GM12872 (cell line): ENCODE measurements around the gene ETV7.

ENCODE experiments used
- CTCF ChIP-seq: IDR thresholded peaks from 3 replicates; pipeline ENCODE4 v1.5.1; 2011; ENCODE audit warnings: low read depth, mild to moderate bottlenecking, low read length, moderate library complexity; ENCODE audit not compliant: insufficient read depth

The ETV7 gene

GRCh38 chr6:36327919-36328236 lies 59.6 kb downstream of the ETV7 start:
- TF ChIP-seq CTCF, result no peak

- no peak for TF ChIP-seq CTCF
These were observed 60.1 kb downstream of the ETV7 start for GRCh38 chr6:36327226-36327918.

GRCh38 chr6:36326356-36326995 lies 61.0 kb downstream of the ETV7 start:
- TF ChIP-seq CTCF, result no peak

GRCh38 chr6:36324715-36325114 lies 62.8 kb downstream of the ETV7 start:
- TF ChIP-seq CTCF, result no peak

- TF ChIP-seq CTCF, result no peak
These were observed 63.3 kb downstream of the ETV7 start for GRCh38 chr6:36324191-36324590.

GRCh38 chr6:36323062-36323461 lies 64.4 kb downstream of the ETV7 start:
- no peak for TF ChIP-seq CTCF

GRCh38 chr6:36322591-36322990 lies 64.9 kb downstream of the ETV7 start:
- TF ChIP-seq CTCF, result no peak

GRCh38 chr6:36320475-36320874 lies 67.0 kb downstream of the ETV7 start:
- TF ChIP-seq CTCF, result no peak
